Measurements from ENCODE around the gene PHF2. TPM values are rescaled to one million over a fixed set of nuclear protein-coding genes. Genes with fewer than 3 reads are reported as not detected.
"Not testable (repeated sequence)": the region's sequence is repeated elsewhere in the genome, so short reads cannot be mapped to it uniquely, and the experiment has no call there.

PHF2 gene
- total RNA-seq, 1 donor from 2014 or later: 25.4 TPM

DNA sequence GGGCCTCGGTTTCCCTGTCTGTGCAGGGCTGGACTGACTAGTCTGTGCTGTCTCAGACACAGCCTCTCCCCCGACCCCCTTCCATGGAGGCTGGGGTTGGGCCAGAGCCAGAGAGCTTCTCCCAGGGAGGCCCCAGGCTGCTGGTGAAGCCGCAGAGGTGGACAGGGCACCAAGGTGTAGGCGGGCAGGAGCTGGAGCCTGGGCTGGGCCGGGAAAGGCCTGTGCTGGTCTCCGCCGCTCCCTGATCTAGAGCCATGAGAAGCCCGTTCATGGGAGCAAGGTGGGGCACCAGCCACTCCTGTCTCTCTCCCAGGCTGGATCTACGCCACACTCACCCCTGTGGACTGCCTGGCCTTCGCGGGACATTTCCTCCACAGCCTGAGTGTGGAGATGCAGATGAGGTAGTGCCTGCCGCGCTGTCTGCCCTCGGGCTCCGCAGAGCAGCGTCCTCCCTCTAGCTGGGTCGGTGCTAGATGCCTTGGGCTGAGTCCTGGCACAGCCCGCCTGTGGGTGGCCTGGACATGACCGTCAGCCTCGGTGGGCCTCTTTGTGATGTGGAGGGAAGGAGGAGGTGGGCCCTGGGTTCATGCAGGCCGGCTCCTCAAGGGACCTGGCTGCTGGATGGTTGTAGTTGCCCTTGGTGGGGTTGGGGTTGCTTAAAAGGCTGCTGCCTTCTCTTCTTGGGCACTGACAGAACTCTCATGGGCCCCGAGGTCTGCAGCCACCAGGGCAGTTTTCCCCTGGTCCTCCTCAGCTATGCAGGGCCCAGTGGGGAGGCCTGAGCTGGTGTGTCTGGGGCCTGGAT lies 79.4 kb downstream of the PHF2 start:
- intact Hi-C loops (cut with DNase I): no loop called here
- no peak for ATAC-seq (ENCODE audit: poor library complexity)

DNA sequence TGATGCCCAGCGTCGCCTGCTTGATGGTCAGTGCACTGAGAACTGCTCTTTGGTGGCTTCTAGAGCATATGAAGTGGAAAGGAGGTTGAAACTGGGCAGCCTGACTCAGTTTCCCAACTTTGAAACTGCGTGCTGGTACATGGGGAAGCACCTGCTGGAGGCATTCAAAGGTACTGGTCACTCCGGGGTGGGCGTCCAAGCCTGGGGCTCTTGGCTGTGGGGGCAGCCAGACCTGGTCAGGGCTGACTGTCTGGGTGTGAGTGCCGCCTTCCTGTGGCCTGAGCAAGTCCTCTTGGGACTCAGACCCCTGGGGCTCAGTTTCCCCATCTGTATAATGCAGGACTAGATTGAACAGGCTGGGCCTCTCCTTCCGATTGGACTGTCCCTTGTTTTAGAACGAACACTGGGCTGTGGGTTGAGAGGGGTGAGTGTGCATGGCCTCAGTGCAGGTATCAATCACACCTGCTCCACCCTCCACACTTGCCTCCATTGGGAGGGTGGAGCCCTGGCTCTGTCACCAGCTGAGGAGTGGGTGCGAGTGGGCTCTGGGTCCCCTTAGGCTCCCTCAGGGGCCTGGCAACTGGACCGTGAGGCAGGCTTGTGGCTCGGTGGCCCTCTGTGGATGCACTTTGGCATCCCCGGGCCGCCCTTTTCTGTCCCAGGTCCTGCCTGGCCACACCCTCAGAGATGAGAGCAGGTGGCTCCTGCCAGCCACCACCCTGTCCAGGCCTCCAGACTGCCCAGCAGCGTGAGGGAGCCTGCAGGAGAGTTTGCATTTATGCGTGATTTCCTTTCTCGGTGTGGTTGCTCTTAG lies 80.2 kb downstream of the PHF2 start:
- no peak for ATAC-seq (ENCODE audit: poor library complexity)
- intact Hi-C loops (cut with DNase I): no loop called here
- DNase-seq: peak; percentile 24

More for the DNA sequence above, 79.4 kb downstream of the PHF2 start:
- DNase-seq: peak; percentile 27

DNA sequence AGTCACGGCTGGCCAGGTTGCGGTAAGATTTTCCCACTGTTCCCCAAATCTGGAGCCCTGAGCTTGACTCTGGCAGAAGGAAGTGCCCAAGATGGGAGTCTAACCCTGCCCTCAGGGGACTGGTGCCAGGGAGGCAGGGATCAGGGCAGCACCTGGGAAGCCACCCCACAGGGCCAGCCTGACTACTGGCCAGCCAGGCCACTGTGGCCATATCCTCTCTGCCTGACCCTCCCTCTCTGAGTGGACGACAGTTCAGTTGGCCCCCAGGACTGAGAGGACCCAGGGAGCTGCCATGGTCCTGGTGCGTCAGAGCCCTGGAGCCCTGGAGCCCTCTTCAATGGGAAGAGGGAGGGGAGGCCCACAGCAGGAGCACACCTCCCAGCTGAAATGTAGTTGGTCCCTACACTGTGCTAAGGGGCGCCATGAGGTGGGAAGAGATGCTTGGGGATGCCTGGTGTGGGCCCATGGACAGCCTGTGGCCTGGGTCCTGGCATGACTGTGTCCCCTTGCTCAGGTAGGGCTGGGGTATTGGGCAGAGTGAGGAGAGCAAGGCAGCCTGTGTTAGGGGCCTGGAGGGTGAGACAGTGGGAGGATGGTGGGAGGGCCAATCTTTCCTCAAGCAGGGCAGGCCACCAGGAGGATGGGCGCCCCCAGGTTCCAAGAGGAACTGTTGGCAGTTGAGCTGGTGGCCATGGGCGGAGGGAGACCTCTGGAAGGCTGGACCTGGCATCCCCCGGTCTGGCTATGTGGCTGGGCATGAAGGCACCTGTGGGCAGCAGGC lies 81.1 kb downstream of the PHF2 start:
- peak; percentile 27 for DNase-seq
- intact Hi-C loops (cut with DNase I): no loop called here
- ATAC-seq (ENCODE audit: poor library complexity): no peak

DNA sequence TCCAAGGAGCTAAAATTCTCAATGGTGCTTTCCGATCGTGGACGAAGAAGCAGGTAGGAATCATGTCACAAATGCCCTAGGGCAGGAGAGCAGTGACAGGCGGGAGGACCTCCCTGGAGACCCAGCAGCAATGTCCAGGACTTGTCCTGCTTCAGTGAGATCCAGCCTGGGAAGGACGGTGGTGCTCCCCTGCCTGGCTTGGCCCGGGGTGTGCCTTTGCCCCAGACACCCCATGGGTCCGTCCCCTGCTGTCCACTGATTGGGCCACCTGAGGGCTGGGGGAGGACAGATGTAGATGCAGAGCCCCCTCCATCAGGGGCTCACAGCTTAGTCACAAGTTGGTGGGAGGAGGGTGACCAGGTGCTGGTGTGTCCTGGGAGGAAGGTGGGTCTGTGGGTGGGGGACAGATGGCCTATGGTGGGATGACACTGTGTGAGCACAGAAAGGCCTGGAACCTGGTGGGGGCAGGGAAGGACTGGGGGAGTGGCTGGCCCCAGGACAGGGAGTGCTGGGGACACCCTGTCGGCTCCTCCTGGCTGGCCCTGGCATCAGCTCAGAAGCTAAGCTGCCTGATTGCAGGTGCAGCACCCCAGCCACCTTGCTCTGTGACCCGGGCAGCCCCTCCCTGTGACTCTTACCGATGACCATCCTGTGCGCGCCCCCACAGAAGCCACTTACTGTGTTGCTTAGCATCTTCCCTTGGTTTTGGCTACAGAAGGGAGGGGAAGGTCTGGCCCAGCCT lies 82.0 kb downstream of the PHF2 start:
- ATAC-seq (ENCODE audit: poor library complexity): no peak
- DNase-seq: peak; percentile 25
- intact Hi-C loops (cut with DNase I): no loop called here

DNA sequence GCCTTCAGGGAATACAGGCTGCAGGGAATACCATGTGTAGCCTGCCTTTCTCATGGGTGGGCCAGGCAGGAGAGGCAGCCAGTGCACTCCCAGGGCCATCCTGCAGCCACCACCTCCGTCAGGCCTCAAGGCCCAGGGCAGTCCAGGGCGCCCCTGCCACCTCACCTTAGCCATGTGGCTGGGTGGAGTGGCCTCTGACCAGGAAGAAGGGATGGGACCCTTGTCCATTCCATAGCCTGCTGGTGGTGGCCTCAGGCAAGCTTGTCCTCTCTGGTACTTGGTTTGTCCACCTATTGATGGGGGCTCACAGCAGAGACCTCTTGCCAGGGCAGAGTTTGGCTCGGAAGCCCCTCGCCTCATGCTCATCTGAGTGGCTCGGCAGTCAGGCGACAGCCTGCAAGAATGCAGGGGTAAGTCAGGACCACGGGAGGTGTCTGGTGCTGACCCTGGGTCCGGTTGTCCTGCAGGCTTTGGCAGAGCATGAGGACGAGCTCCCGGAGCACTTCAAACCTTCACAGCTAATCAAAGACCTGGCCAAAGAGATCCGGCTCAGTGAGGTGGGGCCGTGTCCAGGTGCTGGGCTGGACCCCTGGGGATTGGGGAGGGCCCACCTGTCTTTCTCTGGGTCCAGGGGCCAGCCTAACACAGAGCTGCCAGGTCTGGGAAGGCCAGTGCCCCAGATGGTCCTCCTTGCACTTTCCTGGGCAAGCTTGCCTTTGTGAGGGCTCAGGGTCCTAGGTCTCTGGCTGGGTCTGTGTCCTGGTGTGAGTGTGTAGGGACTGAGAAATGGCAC lies 82.9 kb downstream of the PHF2 start:
- peak; percentile 31 for DNase-seq
- intact Hi-C loops (cut with DNase I): no loop called here
- ATAC-seq (ENCODE audit: poor library complexity): no peak

DNA sequence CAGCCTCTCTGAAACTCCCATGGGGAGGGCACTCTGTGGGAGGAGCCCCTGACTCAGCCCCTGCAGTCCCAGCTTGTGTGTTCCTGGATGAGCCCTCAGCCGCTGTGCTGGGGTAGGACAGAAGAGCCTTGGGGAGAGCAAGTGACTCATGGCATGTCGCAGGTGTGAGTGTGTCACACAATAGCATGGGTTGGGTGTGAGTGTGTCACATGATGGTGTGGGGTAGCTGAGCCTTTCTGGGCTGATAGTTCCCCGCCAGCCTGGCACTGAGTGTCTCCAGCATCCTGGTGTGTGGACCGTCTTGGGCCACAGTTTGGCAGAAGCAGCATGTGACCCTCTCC lies 83.4 kb downstream of the PHF2 start:
- no peak for DNase-seq
- no peak for ATAC-seq (ENCODE audit: poor library complexity)
- intact Hi-C loops (cut with DNase I): no loop called here

DNA sequence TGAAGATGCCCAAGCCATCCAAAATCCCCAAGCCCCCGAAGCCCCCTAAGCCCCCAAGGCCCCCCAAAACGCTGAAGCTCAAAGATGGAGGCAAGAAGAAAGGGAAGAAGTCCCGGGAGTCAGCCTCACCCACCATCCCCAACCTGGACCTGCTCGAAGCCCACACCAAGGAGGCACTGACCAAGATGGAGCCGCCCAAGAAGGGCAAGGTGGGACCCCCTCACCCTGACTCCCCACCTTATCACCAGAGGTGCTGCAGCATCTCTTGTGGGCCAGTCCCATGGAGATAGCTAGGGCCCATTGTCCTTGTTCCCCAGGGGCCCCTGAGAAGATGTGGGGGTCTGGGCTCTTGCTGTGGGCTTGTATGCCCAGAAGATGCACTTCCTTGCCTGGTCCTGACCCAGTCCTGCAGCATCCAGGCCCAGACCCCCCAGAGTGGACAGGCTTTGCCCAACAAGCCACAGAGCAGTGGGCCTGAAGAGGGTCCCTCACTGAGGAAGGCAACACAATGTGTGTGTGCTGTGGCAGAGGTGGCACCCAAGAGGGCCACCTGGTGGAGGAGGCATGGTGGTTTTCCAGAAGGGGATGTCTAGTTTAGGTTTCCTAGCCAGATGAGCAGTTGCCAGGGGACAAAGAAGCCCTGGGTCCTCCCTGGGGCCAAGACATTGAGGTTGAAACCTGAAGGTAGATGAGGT lies 84.1 kb downstream of the PHF2 start:
- intact Hi-C loops (cut with DNase I): no loop called here
- no peak for ATAC-seq (ENCODE audit: poor library complexity)
- DNase-seq: peak; percentile 11

DNA sequence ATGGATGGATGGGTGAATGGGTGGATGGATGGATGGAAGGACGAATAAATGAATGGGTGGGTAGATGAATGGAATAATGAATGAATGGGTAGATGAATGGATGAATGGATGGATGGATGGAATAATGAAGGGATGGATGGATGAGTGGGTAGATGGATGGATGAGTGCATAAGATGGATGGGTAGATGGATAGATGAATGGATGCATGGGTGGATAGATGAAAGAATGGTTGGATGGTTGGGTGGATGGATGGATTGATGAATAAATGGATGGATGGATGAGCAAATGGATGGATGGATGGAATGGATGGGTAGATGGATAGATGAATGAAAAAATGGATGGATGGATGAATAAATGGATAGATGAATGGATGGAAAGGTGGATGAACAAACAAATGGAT lies 85.2 kb downstream of the PHF2 start:
- ATAC-seq (ENCODE audit: poor library complexity) (no peak), DNase-seq (no peak)
- intact Hi-C loops (cut with DNase I): no loop called here

DNA sequence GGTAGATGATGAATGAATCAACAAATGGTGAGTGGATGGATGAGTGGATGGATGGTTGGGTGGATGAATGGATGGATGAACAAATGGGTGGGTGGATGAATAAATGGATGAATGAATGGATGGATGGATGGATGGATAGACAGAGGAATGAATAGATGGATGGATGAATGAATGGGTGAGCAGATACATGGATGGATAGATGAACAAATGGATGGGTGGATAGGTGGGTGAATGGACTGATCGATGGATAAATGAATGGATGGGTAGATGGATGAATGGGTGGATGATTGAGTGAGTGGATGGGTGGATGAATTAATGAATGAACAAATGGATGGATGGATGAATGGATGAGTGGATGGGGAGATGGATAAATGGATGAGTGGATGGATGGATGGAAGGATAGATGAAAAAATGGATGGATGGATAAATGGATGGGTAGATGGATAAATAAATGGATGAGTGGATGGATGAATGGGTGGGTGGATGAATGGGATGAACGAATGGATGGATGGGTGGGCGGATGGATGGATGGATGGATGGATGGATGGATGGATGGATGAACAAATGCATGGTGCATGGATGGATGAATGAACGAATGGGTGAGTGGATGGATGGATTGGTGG lies 85.7 kb downstream of the PHF2 start:
- intact Hi-C loops (cut with DNase I): no loop called here
- no peak for ATAC-seq (ENCODE audit: poor library complexity)
- DNase-seq: no peak

DNA sequence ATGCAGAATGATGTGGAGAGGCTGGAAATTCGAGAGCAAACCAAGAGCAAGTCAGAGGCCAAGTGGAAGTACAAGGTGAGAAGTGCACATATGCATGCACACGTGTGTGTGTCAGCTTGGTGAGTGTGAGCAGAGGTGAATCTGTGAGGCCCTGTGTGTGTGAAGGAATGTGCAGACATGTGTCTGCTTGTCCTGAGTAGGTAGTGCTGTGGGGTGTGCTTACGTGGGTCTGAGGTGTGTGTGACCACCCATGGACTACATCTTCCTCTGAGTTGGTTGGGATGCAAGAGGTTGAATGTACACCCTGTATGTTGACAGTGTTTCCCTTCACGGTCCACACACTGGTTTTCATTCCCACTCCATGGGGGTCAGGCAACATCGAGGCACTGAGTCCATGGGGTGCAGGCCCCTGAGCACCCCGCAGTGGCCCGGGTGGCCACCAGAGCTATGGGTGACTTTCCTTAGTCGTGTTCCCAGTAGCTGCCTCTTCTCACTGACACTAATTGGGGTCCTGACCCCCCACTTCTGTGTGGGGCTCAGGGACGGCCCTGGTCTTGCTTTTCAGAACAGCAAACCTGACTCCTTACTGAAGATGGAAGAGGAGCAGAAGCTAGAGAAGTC lies 86.7 kb downstream of the PHF2 start:
- DNase-seq: no peak
- intact Hi-C loops (cut with DNase I): no loop called here
- ATAC-seq (ENCODE audit: poor library complexity): no peak

DNA sequence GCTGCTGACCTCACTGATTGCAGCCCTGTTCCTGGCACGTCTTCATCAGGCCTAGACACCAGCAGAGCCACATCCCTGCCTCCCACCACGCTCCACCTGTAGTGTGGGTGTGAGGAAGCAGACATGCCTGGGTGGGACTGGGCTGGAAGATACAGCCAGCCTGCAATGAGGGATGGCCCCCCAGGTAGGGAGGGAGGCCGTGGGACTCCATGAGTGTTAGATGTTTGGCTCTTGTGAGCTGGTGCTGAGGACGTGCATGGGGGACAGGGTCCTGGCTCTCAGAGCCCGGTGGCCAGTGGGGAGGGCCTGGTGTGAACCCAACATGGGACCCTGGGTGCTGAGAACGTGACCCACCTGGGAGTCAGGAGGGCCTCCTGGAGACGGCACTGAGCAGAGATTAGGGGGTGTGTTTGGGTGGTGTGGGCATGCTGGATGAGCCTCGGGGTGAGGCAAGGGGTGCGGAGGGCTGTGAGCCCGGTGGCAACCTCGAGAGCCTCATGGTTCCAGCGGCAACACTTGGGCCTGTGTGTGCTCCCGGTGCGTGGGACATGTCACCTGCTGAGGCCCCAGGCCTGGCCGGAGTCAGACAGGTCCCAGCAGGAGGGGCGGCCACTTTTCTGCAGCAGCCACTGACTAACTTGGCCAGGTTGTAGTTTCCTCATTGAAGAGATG lies 87.6 kb downstream of the PHF2 start:
- no peak for ATAC-seq (ENCODE audit: poor library complexity)
- DNase-seq: peak; percentile 32

DNA sequence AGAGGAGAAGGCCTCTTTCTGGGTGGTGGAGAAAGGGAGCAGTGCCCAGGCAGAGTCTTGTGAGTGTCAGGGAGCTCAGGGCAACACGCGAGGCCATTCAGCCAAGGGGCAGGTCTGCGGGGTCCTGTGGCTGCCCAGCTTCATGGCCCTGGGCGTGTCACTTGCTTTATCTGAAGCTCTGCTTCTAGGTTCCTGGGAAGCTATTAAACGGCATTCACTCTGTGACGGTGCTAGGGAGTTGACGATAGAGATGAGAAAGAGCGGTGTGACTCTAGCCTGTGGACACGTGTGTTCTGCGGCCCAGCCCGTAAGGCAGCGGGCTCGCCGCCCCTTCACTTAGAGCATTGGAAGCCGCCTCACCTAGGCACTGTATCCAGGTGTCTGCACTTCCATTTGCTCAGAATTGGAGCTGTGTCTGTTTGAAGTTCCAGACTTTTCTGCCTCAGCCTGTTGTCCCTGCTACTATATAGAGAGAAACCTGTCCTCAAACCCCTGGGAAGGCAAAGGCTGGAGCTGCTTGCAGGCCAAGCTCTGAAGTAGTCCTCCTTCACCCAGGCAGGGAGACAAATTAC lies 88.3 kb downstream of the PHF2 start:
- ATAC-seq (ENCODE audit: poor library complexity) (no peak), DNase-seq (peak; percentile 24)
- intact Hi-C loops (cut with DNase I): no loop called here

More for the DNA sequence above, 87.6 kb downstream of the PHF2 start:
- intact Hi-C loops (cut with DNase I): no loop called here

DNA sequence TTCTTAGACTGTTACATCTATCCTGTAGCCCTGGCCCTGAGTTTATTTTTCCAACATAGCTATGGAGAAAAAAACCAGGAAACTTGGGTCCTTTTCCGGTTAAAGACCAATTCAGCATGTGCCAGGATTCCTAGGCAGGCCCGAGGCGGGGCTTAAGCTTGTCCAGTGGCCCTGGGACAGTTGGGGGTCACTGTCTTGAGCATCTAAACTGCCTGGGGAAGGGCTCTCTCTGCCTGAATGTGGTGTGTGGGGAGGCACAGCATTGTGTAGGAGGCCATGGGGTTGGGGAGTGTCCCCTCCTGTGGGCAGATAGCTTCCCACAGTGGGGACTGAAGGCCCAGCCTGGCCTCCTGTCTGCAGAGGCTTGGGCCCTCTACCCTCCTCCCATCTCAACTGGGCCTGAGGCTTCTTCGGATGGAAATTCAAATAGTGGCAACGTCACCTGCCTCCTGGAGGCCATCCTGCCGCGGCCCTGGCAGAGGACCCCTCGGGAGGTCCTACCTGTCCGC lies 88.8 kb downstream of the PHF2 start:
- ATAC-seq (ENCODE audit: poor library complexity): no peak

DNA sequence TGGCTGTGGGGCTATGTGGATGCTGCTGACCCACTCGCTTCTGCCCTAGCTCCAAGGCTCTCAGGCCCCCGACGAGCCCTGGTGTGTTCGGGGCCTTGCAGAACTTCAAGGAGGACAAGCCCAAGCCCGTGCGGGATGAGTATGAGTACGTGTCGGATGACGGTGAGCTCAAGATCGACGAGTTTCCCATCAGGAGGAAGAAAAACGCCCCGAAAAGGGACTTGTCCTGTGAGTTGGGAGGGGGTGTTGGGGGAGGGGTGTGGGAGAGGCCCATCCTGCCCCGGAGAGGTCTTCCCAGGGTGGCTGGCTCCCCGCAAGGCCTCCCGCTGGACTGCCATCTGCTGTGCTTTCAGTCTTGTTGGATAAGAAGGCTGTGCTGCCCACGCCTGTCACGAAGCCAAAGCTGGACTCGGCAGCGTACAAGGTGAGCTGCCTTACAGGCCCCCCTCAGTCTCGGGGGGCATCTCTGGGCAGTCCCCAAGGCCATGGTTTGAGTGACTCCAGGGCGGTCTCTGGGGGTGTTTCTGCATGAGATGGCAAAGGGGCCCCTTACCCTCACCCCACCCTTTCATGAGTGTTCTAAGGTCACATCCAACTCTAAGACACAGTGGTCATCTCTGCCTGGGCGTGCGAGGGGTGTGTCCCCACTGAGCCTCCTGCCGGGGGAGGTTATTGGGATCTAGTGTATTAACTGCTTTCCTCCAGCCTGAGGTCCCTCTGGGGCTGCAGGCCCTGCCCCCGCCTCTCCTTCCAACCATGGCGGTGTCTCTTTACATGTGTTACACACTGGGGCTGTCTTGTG lies 89.5 kb downstream of the PHF2 start:
- intact Hi-C loops (cut with DNase I): no loop called here
- DNase-seq (peak; percentile 30), ATAC-seq (ENCODE audit: poor library complexity) (no peak)

More for the DNA sequence above, 88.8 kb downstream of the PHF2 start:
- DNase-seq: peak; percentile 6
- intact Hi-C loops (cut with DNase I): no loop called here

DNA sequence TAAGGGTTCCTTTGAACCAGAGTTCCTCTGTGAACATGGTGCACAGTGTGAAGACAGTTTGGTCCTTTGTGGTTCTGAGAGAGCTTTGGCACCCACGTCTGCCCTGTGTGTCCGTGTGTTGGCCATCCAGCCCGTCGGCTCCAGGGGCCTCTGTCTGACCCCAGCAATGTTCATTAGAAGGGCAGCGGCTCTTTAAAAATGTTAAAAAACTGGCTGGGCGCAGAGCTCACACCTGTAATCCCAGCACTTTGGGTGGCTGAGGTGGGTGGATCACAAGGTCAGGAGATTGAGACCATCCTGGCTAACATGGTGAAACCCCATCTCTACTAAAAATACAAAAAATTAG lies 90.0 kb downstream of the PHF2 start:
- intact Hi-C loops (cut with DNase I); ATAC-seq (ENCODE audit: poor library complexity); DNase-seq: not testable (repeated sequence)

Measured in Right ventricle myocardium superior (tissue), 1 donor.